Heart left ventricle (tissue), 13 donors: ENCODE results near the gene PCDHGA11.

ENCODE experiments used
- CTCF ChIP-seq, 12 donors: fragments of 200-600 bp; sonication (generic) in 4 of 12; IDR thresholded peaks; one replicate each; pipeline versions ENCODE4 v1.5.0 to v1.8.0; 2018 to 2022; ENCODE audit warnings: antibody characterized with exemption in 12 of 12, mild to moderate bottlenecking in 5 of 12
- POLR2A ChIP-seq, 2 donors: fragments of 450-650 bp; IDR thresholded peaks; one replicate each; pipeline ENCODE4 v1.6.1; 2017; ENCODE audit warnings: antibody characterized with exemption in 2 of 2, mild to moderate bottlenecking in 2 of 2, moderate library complexity in 2 of 2
- donor health status: ischemic (EF 13 %, LVEDD 7.1; RV severe dilation, severe dysfunction).
- donor health status: DM: no; HTN: yes; CAD: no.
- donor health status: DM: no; HTN: no; CAD: no.
- donor health status: ischemic (EF 25% LVEDD 6.9; RV normal size, moderate dysfunction).
- donor health status: ischemic (EF 25% LVEDD 5.7; RV mildly dilated, moderate dysfunction).
- donor health status: ischemic (EF 35%, LVEDD 5.7; RV mildly dilated, moderate dysfunction).
- donor health status: nonischemic (EF 11% LVEDD 7.7; RV severe dilation, severe dysfunction).
- donor health status: DM: yes; HTN: yes; CAD: no.
- donor health status: PGD.
- donor health status: ischemic (EF 29% LVEDD 5.4; RV normal size, mild dysfunction).
- donor health status: nonischemic (EF 23%, LVEDD 6.1; RV moderate dilation, normal function).

GRCh38 chr5:141402553-141403243 is 18.2 kb upstream of the PCDHGA11 start, which contains the start of gene PCDHGA9:
- TF ChIP-seq CTCF (IDR thresholded peaks at IDR 0.05) (peak in 8 of 12 donors; percentile 9 to 32 (median 18)), POLR2A (IDR thresholded peaks at IDR 0.05) (no peak)
